HepG2 (cell line): ENCODE data around the gene HSPA6. TPM values are rescaled to one million over a fixed set of nuclear protein-coding genes. Genes with fewer than 3 reads are reported as not detected.
"Not testable (repeated sequence)": the region's sequence is repeated elsewhere in the genome, so short reads cannot be mapped to it uniquely, and the experiment has no call there.

Experiments
- ATAC-seq: fragments of 200-7000 bp; cut with Tn5 transposase; 3 replicates; pipeline ENCODE4 v1.9.1; 2020; ENCODE audit warnings: mild to moderate bottlenecking, moderate library complexity
- BruUV-seq: library from RNA; stranded (reverse); fragments of 400-500 nt; replicated peaks from 2 replicates; lab custom pipeline; 2021; lab: Mats Ljungman, UMichigan
- CTCF ChIA-PET: fragments of 300-600 bp; formaldehyde crosslinking; extraction: SDS; loops from one replicate; lab custom pipeline; 2021; ENCODE audit warnings: low total read pairs, inconsistent platforms, low intra/inter-chr PET ratio; lab: Yijun Ruan, JAX
- POLR2A ChIA-PET: fragments of 350-600 bp; sonication (Branson Sonifier 250); formaldehyde crosslinking; loops from one replicate; lab custom pipeline; 2020; ENCODE audit warnings: antibody characterized with exemption, inconsistent platforms; lab: Yijun Ruan, JAX
- DNase-seq: peaks from one replicate; pipeline ENCODE4 v3.0.0-alpha.2; 2015; ENCODE audit warnings: low spot score
- FAIRE-seq: peaks from 3 replicates; lab custom pipeline; 2011; peaks lifted over from hg19 to GRCh38; lab: Jason Lieb, UNC
- H2AFZ ChIP-seq: one replicate; pipeline ENCODE4 v1.6.1; 2011; ENCODE audit warnings: low read length, inconsistent platforms
- H3K27ac ChIP-seq: fragments of 300-600 bp; 3 replicates; pipeline ENCODE4 v1.8.0; 2011; ENCODE audit warnings: mixed run types, mild to moderate bottlenecking, mixed read lengths, low read length, inconsistent platforms; ENCODE audit not compliant: insufficient read depth; ENCODE audit errors: extremely low read length
- H3K27me3 ChIP-seq, 2 experiments: fragments of 200-600 bp in 1 of 2; 2 replicates in 1 of 2; 3 replicates in 1 of 2; pipeline versions ENCODE4 v1.6.0 to v1.8.0; 2011; ENCODE audit warnings: low read length in 2 of 2, mild to moderate bottlenecking in 2 of 2, moderate library complexity in 2 of 2, inconsistent platforms in 1 of 2; ENCODE audit not compliant: insufficient read depth in 2 of 2, control insufficient read depth in 1 of 2
- H3K36me3 ChIP-seq, 2 experiments: fragments of 200-600 bp in 1 of 2; replicated peaks in 1 of 2; 2 replicates in 1 of 2; 3 replicates in 1 of 2; pipeline versions ENCODE4 v1.5.1 to v1.8.0; 2011; ENCODE audit warnings: low read length in 2 of 2, inconsistent platforms in 1 of 2; ENCODE audit not compliant: insufficient read depth in 2 of 2, control insufficient read depth in 1 of 2
- H3K4me1 ChIP-seq: 2 replicates; pipeline ENCODE4 v1.5.1; 2012; ENCODE audit warnings: low read length, inconsistent platforms; ENCODE audit not compliant: insufficient read depth
- H3K4me2 ChIP-seq: 2 replicates; pipeline ENCODE4 v1.6.0; 2011; ENCODE audit warnings: low read depth, low read length, inconsistent platforms
- H3K4me3 ChIP-seq, 3 experiments: fragments of 200-600 bp in 1 of 3; sonication (generic), shearing (Covaris generic) in 1 of 3; replicated peaks in 1 of 3; 2 replicates each; pipeline ENCODE4 v1.5.1; 2011 to 2016; ENCODE audit warnings: low read length in 3 of 3, inconsistent platforms in 2 of 3, low read depth in 2 of 3, mild to moderate bottlenecking in 2 of 3, control low read depth in 1 of 3, mixed read lengths in 1 of 3; ENCODE audit not compliant: insufficient read depth in 1 of 3
- H3K79me2 ChIP-seq: one replicate; pipeline ENCODE4 v1.6.1; 2011; ENCODE audit warnings: low read length, inconsistent platforms; ENCODE audit not compliant: insufficient read depth
- H3K9ac ChIP-seq: 2 replicates; pipeline ENCODE4 v1.6.0; 2011; ENCODE audit warnings: mild to moderate bottlenecking, low read depth, low read length, inconsistent platforms; ENCODE audit not compliant: insufficient read depth
- H3K9me3 ChIP-seq: 2 replicates; pipeline ENCODE4 v1.5.1; 2012; ENCODE audit warnings: mild to moderate bottlenecking, low read length
- H4K20me1 ChIP-seq: 2 replicates; pipeline ENCODE4 v1.6.0; 2011; ENCODE audit warnings: inconsistent platforms, mild to moderate bottlenecking, low read length, moderate library complexity; ENCODE audit not compliant: insufficient read depth
- HNRNPL ChIP-seq: fragments of 200-400 bp; formaldehyde crosslinking; IDR thresholded peaks from 2 replicates; pipeline ENCODE4 v1.6.1; 2017; ENCODE audit warnings: mild to moderate bottlenecking, low read depth, low read length
- NFRKB ChIP-seq: fragments of 450-650 bp; IDR thresholded peaks from 2 replicates; pipeline ENCODE4 v1.6.1; 2017
- PRDM4 ChIP-seq: sonication (generic); formaldehyde crosslinking; IDR thresholded peaks from 2 replicates; pipeline ENCODE4 v1.9.0; 2021; ENCODE audit warnings: missing genetic modification reagents, borderline replicate concordance
- REPIN1 ChIP-seq: sonication (generic); formaldehyde crosslinking; IDR thresholded peaks from 2 replicates; pipeline ENCODE4 v1.8.0; 2022; ENCODE audit warnings: missing genetic modification reagents, low read depth, mild to moderate bottlenecking, borderline replicate concordance
- SMAD3 ChIP-seq: sonication (generic); formaldehyde crosslinking; IDR thresholded peaks from 2 replicates; pipeline ENCODE4 v1.4.0; 2020; ENCODE audit warnings: missing genetic modification reagents
- ZNF264 ChIP-seq: sonication (generic); formaldehyde crosslinking; IDR thresholded peaks from 2 replicates; pipeline ENCODE4 v1.4.0; 2020; ENCODE audit warnings: missing genetic modification reagents
- ZSCAN20 ChIP-seq: sonication (generic); formaldehyde crosslinking; IDR thresholded peaks from 2 replicates; pipeline ENCODE4 v1.4.0; 2020; ENCODE audit warnings: missing genetic modification reagents, mild to moderate bottlenecking, borderline replicate concordance
- WGBS: methylation state at CpG from one replicate; pipeline ENCODE4 v1.1.6; 2017; ENCODE audit warnings: low lambda C conversion rate; 5-methylcytosine and 5-hydroxymethylcytosine counted together
- in situ Hi-C: cut with HindIII; loops from 2 replicates; pipeline ENCODE4 v1.10.0; 2017; ENCODE audit warnings: low pct_unique_long_range_greater_than_20kb; ENCODE audit not compliant: extremely low pct_ligation_motif_present
- intact Hi-C: fragments of 100-400 bp; cut with micrococcal nuclease; formaldehyde crosslinking; loops from one replicate; pipeline ENCODE4 v1.10.0; 2022; ENCODE audit not compliant: unreplicated experiment
- polyA plus RNA-seq, 8 experiments: library from polyadenylated mRNA; depleted of rRNA in 3 of 8; stranded (reverse) in 7 of 8; unstranded in 1 of 8; fragments of >200 nt; fragmentation: Illumina TruSeq in 4 of 8; extraction: Trizol in 4 of 8; gene quantifications; 2 replicates each; pipeline versions ENCODE4 v1.2.1 to v1.2.3, GENCODE V29; 2011 to 2016; ENCODE audit warnings: low read depth in 4 of 8, missing spikeins in 1 of 8, mixed read lengths in 1 of 8; ENCODE audit not compliant: insufficient read depth in 1 of 8
- total RNA-seq, 5 experiments: library from RNA; depleted of rRNA; stranded (reverse); fragments of >200 nt; fragmentation: Illumina TruSeq; extraction: Trizol; gene quantifications; 2 replicates each; pipeline ENCODE4 v1.2.3, GENCODE V29; 2016; ENCODE audit warnings: low read depth in 1 of 5

HSPA6 gene
- total and polyA plus RNA-seq, 2 of the 13 experiments (the other 11 are each of a cell fraction or from before 2014, with no cell fraction given), result 0.07 TPM; not detected in 1

GRCh38 chr1:161511756-161512060, 12.6 kb upstream of the HSPA6 start (continued):
- no peak for TF ChIP-seq PRDM4
- no peak for TF ChIP-seq SMAD3 (CRISPR knock-in tag)
- no peak for TF ChIP-seq REPIN1 (CRISPR knock-in tag)
- no peak for TF ChIP-seq HNRNPL
- TF ChIP-seq ZNF264, result no peak
- no peak for TF ChIP-seq NFRKB

GRCh38 chr1:161512636-161513447, 11.5 kb upstream of the HSPA6 start:
- Histone ChIP-seq H3K4me2 (peak overlapping the region; percentile 13; the same call in 1 of the 2 replicates), H3K4me1 (peaks cover 13% of the 10 kb centered on the region)
- peak; percentile 48 for ATAC-seq
- H3K9me3 ChIP-seq, H3K36me3 ChIP-seq, CTCF ChIA-PET, intact Hi-C loops, H4K20me1 ChIP-seq, H3K4me3 ChIP-seq, H3K79me2 ChIP-seq, in situ Hi-C loops, BruUV-seq, H3K9ac ChIP-seq, H3K27ac ChIP-seq, H2AFZ ChIP-seq, POLR2A ChIA-PET, FAIRE-seq, H3K27me3 ChIP-seq, DNase-seq: not testable (repeated sequence)
- WGBS, result 24% methylated on average over 6 of the region's 6 CpGs
- peak; percentile 69; the same call in 1 of the 2 replicates for TF ChIP-seq ZSCAN20 (CRISPR knock-in tag)
